Lung microvascular endothelial cell (primary cell): Measurements from ENCODE around the gene A4GALT. TPM values are rescaled to one million over a fixed set of nuclear protein-coding genes. Genes with fewer than 3 reads are reported as not detected.

Experiments
- DNase-seq, 2 donors: peaks; one replicate each; pipeline versions ENCODE4 v3.0.0 to v3.0.0-alpha.2; 2010; ENCODE audit warnings: low read depth in 2 of 2
- total RNA-seq: library from RNA; depleted of rRNA; stranded (reverse); fragments of >200 nt; gene quantifications from 2 replicates; pipeline ENCODE4 v1.2.1, GENCODE V29; 2014

The A4GALT gene
- total RNA-seq, 1 donor from 2014 or later, result 43.8 TPM

DNA sequence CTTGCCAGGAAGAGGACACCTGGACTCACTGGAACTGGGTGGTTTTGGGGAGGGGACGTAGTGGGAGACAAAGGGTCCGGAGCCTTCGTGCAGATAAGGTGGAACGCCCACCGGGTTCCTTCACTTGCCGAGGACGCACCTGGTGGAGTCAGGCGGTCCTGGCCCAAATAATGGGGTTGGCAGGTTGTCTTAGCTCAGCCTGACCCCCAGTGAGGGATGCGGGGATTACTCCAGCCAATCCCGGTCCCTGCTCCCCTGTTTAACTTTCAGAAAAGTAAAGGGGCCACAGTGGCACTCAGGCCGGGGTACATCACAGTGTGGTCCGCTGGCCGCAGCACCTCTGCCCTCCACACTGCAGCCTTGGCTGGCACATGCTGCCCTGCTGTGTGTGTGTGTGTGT lies 18.0 kb downstream of the A4GALT start:
- DNase-seq, result no peak

DNA sequence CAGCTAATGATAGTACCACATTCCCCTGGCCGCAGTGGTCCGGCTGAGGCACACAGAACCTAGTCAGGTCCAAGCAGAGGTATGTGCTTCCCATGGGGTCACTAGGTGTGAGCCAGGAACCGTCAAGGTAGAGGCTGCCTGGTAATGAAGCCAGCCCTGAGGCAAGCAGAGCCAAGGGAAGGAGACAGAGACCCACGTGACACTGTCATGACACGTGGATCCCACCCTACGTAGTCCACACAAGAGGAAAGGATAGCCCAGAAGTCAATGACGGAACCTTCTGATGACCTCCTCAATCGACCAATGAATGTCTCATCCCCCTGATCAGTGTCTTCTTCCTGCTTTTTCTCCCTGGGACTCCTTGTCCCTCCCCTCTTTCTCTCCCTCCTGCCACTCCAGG lies 19.0 kb downstream of the A4GALT start:
- DNase-seq, result no peak

- no peak for DNase-seq
These were observed 19.8 kb downstream of the A4GALT start for GRCh38 chr22:42700901-42701300.

DNA sequence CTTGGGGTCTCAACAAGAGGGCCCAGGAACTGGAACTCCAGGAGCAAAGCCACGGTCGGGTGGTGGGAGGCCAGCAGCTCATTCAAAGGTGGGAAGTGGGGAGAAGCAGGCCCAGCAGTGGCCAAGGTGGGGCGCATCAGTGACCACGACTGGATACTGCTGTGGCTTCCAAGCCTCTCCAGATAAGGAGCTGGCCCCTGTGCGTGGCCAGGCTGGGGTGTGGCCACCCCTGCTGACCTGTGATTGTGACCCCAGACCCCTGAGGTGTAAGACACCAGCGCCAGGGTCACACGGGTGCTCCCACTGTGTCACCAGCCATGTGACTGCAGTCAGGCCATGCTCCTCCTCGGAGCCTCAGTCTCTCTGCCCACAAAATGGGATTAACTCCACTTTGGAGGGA lies 20.3 kb downstream of the A4GALT start:
- DNase-seq, result no peak

GRCh38 chr22:42699976-42700352 lies 20.7 kb downstream of the A4GALT start:
- no peak for DNase-seq

GRCh38 chr22:42699281-42699975 lies 21.2 kb downstream of the A4GALT start:
- DNase-seq, result no peak

GRCh38 chr22:42697542-42698013 lies 23.1 kb downstream of the A4GALT start:
- peak; percentile 88 to 90 for DNase-seq

GRCh38 chr22:42696331-42696967 lies 24.2 kb downstream of the A4GALT start:
- no peak for DNase-seq

GRCh38 chr22:42695294-42695693 lies 25.4 kb downstream of the A4GALT start:
- no peak for DNase-seq

GRCh38 chr22:42693763-42694683 lies 26.6 kb downstream of the A4GALT start:
- DNase-seq, result no peak

GRCh38 chr22:42693055-42693762 lies 27.5 kb downstream of the A4GALT start:
- DNase-seq, result no peak

DNA sequence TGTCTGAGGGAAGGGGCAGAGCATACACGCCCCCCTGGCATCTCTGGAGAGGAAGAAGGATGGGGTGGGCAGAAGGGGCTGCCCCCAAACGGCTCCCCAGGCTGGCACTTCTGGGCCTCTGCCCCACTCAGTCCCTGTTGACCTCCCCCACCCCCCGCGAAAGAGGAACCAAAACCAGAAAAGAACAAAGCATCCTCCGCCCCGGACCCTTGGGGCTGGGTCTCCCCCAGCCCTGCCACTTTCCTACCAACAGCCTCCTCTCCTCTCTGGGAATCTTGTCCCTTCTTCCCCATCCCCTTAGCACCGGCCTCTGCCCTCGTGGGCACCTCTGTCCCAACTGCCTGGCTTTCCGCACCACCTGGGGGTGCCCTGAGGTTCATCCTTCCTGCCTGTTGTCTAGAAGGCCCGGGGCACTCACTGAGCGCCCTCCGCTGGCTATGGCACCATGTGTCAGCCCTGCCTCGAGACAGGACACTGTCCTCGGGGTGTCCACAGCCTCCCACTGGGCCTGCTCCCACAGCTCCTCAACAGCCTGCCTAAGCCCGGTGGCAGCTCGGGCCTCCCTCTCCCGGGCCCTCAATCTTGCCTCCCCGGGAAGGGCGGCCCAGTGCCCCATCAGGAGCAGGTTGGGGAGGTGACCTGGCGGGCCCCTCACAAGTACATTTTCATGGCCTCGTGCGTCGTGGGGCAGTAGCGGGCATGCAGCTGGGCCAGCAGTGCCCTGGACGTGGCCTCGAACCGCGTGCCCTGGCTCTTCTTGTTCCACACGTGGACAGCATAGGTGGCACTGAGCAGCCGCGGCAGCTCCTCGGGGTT lies 28.2 kb downstream of the A4GALT start:
- DNase-seq, result no peak

- DNase-seq, result no peak
These were observed 29.2 kb downstream of the A4GALT start for GRCh38 chr22:42691440-42691839.

DNA sequence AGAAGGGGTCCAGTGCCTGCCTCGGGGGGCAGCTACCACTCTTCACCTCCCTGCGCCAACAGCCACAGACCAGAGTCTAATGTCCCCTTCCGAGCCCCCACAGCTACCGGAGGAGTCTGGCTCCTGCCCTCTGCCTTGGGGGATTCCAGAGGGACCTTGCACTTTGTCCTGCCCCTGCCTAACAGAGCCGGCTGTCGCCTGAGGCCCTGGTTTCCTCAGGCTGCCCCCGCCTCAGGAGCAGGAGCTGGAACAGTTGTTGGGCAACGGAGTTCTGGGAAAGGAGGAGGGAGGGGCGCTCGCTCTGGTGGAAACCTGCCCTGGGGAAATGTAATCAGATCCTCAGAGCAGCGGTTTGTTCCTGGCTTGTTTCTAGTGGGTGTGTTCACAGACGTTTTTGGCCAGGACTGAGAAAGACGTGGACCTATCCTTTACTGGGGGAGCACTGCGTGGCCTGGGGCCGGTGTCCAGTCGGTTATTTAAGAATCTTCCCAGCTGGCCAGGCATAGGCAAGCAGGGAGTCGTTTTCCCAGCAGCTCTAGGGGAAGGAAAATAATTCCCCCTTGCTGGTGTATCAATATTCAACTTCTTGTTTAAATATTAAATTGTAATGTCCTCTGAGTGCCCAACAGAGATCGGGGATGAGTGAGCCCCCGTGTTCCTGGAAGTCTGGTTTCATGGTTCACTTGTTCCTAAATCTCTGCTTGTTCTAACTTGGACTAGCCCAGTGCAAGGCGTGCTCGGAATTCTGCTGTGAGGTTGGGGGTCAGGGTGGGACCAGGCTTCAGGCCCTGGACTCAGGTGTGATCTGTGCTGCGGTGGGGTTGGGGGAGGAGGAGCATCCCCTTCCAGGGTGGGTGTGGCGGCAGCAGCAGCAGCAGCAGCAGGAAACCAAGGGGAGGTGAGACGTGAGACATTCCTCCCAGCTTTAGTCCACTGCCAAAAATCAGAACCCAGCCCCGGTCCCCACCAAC lies 32.1 kb downstream of the A4GALT start:
- peak; percentile 26 to 46 for DNase-seq

DNA sequence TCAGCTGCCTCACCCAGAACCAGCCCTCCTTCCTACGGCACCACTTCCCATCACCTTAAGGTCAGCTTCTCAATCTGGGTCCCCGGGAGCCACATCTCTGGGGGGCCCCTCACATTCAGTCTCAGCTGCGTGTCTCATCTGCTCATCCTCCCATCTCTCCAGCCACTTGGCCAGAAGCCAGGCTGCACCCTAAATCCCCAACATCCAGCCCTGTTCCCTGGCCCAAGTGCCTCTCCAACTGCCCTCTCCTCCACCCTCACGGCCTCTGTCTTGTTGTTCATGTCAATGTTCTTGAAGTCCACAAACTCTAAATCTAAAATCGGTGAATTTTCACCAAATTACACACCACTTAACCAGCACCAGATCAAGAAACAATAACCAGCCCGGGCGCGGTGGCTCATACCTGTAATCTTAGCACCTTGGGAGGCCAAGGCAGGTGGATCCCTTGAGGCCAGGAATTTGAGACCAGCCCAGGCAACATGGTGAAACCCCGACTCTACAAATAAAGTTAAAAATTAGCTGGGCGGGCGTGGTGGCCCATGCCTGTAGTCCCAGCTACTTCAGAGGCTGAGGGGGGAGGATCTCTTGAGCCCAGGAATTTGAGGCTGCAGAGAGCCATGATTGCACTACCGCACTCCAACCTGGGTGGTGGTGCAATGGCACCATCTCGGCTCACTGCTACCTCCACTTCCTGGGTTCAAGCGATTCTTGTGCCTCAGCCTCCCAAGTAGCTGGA lies 33.7 kb downstream of the A4GALT start:
- DNase-seq, result no peak

DNA sequence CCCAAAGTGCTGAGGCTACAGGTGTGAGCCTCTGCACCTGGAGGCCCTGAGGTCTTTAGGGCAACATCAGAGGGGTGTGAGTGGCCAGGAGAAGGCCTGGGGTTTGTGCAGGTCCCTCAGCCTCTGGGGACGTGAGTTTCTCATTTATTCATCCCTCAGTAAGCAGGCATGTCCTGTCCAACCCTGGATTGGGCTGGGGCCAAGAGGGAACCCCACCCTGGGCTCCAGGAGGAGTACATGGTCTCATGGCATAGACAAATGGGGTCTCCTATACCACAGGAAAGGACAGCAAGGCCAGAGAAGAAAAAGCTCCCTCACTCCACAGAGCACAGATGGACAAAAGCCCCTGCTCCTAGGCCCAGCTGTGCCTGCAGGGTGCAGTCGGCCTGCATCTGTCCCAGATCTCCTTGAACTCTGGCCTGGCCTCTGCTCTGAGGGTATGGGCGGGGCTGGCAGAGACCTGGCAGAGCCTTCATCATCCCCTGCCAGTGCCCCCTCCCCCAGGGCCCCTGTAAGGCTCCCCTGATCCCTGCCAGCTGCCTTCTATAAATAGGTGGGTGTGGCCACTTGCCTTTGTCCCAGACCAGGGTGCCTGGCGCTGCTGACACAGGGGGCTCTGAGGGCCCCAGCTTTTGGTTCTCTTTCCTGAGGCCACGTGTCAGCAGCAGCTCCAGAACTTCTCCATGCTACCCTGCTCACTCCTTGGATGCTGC lies 34.6 kb downstream of the A4GALT start:
- DNase-seq, result no peak

GRCh38 chr22:42684462-42685195 lies 36.0 kb downstream of the A4GALT start:
- DNase-seq, result no peak
